HG03097 (cell line): ENCODE data around the gene METTL14.

Experiments used
- ATAC-seq: cut with Tn5 transposase; IDR thresholded peaks from one replicate; pipeline ENCODE4 v1.9.1; 2021; ENCODE audit not compliant: unreplicated experiment, low FRiP score

The METTL14 gene

GRCh38 chr4:118756958-118757357, 71.8 kb downstream of the METTL14 start:
- no peak for ATAC-seq

DNA sequence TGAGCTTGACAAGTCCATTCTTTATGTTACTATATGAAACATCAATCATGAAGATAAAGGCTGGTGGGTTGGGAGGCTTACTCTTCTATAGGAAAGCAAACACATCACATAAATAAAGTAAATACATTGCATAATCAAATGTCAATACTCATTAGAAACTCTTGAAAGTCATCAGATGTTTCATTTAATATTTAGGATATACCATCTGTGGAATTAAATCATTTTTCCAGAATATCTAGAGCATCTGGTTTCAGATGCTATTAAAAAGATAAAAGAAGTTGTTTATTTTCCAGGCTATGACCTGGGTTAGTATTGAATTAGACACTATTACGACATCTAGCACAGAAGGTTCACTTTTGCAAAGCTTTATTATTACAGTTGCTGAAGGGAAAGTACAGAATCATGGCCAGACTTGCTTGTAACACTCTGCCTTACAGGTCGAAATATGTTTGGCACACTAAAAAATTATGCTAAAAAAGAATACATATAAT, 72.6 kb downstream of the METTL14 start:
- ATAC-seq: no peak

DNA sequence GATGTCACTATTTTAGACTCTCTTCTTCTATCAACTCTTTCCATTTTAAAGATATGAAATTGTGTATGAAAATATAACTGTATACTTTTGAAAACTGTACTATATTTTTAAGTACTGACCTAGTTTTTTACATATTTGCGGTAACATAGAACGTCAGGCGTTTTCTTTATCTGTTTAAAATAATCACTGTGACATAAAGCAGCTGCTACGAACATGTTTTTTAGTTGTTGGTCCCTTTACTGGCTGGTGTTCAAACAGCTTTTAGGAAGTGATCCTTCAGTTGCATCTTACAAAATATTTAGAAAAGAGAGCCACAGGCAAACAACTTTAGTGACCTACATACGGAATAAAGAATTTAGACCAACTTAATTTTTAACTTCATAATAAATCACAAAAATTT, 73.1 kb downstream of the METTL14 start:
- no peak for ATAC-seq

DNA sequence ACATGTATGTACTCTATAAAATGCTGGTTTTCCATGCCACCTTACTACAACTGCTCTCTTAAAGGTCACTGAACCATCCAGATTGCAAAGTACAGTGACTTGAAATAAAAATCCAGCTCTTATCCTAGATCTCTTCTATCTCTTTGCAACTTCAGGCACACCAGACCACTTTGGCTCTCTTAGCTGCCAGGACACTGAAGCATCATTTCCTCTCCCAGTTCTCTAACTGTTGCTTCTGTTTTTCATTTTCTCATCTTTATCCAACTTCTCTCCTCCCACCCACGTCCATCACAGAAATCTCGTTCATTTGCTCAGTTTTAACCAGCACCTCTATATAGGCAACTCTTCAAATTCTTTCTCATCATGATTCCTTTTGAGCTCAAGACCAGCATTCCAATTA, 74.3 kb downstream of the METTL14 start:
- no peak for ATAC-seq

- ATAC-seq: peak; percentile 31
These were observed 74.9 kb downstream of the METTL14 start for GRCh38 chr4:118760092-118760491.

DNA sequence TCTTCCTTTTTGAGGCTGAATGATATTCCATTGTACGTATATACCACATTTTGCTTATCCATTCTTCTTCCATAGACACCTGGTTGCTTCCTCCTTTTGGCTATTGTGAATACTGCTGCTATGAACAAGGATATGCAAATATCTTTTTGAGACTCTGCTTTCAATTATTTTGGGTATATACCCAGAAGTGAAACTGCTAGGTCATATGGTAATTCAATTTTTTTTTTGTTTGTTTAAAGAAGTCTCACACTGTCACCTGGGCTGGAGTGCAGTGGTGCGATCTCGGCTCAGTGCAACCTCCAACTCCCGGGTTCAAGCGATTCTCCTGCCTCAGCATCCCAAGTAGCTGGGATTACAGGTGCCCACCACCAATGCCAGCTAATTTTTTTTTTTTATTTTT, 75.3 kb downstream of the METTL14 start:
- ATAC-seq: peak; percentile 85

GRCh38 chr4:118761397-118762016, 76.3 kb downstream of the METTL14 start:
- ATAC-seq: no peak

GRCh38 chr4:118762155-118762554, 77.0 kb downstream of the METTL14 start:
- no peak for ATAC-seq

GRCh38 chr4:118762730-118763477, 77.7 kb downstream of the METTL14 start:
- ATAC-seq: no peak
